ENCODE data around the gene PANX1. TPM values are rescaled to one million over a fixed set of nuclear protein-coding genes. Genes with fewer than 3 reads are reported as not detected.

PANX1 gene
- total and polyA plus RNA-seq, 2 experiments from 2014 or later, result 13.0 to 16.5 TPM

DNA sequence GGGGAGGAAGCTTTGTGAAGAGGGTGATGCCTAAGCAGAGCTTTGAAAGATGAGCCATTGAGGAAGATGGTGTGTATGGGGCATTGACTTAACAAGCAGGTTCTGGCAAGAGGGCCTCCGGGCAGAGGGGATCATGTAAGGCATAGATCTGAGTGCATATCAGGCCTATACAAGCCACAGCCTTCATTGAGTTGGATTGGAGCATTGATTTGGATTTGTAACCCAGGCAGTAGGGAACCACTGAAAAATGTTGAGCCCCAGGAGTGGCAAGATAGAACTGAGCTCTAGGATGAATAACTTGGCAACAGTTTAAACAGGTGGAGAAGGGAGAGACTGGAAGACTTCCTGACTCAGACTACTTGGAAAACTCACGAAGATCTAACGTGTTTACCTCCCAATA, 21.4 kb downstream of the PANX1 start:
- DNase-seq (ENCODE audit: low read depth in 1 of 2, low spot score in 1 of 2), result no peak
- Histone ChIP-seq H3K9me3 (ENCODE audit: low read depth) (no peaks in the 10 kb centered on the region), H3K4me1 (ENCODE audit: low read depth) (peaks cover 5% of the 10 kb centered on the region), H3K4me3 (no peak overlapping the region), H3K27me3 (no peaks in the 10 kb centered on the region), H3K36me3 (no peaks in the 10 kb centered on the region), H3K27ac (no peak overlapping the region)
- TF ChIP-seq, protein P1, sequence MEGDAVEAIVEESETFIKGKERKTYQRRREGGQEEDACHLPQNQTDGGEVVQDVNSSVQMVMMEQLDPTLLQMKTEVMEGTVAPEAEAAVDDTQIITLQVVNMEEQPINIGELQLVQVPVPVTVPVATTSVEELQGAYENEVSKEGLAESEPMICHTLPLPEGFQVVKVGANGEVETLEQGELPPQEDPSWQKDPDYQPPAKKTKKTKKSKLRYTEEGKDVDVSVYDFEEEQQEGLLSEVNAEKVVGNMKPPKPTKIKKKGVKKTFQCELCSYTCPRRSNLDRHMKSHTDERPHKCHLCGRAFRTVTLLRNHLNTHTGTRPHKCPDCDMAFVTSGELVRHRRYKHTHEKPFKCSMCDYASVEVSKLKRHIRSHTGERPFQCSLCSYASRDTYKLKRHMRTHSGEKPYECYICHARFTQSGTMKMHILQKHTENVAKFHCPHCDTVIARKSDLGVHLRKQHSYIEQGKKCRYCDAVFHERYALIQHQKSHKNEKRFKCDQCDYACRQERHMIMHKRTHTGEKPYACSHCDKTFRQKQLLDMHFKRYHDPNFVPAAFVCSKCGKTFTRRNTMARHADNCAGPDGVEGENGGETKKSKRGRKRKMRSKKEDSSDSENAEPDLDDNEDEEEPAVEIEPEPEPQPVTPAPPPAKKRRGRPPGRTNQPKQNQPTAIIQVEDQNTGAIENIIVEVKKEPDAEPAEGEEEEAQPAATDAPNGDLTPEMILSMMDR (IDR thresholded peaks at IDR 0.05; ENCODE audit: low read depth, low read length), result no peak

DNA sequence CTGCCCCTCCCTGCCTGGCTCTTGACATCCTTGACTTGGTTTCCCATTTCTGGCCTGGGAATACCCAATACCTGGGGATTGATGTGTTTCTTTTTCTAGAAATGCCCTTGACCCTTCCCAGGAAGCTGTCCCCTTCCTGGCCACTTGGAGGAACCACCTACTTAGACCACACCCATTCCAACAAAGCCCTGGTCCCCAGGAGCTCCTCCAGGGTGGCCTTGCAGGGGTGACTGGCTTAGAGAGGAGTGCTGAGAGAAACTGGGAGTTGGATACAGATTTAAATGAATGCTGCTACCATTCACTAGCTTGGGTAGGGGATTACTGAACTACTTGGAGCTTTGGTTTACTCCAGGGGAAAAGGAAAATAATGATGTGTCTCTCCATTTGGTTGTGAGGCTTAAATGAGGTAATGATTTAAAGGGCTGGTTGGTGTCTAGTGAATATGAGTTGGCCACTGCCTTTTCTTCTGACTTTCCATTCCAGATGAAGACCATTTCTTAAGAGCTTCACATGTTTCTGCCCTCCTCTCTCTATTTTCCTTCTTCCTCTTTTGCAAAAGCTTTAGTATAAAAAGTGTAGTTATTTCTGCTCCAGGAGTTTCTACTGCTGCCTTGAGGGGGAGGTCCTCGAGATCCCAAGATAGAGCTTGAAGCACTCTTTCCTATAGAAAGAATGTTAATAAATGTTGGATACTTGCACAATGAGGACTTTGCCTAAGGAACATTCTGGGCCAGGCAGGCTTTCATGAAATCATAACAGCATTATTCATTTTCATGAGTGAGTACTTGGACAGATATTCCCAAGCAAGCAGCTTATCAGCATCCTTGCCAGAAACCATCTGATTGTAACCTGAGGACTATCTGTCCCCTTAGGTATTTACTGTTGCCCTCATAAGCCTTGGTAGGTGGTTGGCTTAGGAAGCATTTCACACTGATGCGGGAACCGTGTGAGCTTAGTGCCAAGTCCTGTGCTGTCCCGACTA, 22.4 kb downstream of the PANX1 start:
- Histone ChIP-seq H3K4me1 (ENCODE audit: low read depth) (peaks cover 5% of the 10 kb centered on the region), H3K9me3 (ENCODE audit: low read depth) (no peaks in the 10 kb centered on the region), H3K27ac (no peak overlapping the region), H3K4me3 (no peak overlapping the region), H3K27me3 (no peaks in the 10 kb centered on the region), H3K36me3 (no peaks in the 10 kb centered on the region)
- no peak for DNase-seq (ENCODE audit: low read depth in 1 of 2, low spot score in 1 of 2)
- TF ChIP-seq, protein P1 (IDR thresholded peaks at IDR 0.05; ENCODE audit: low read depth, low read length), result no peak

DNA sequence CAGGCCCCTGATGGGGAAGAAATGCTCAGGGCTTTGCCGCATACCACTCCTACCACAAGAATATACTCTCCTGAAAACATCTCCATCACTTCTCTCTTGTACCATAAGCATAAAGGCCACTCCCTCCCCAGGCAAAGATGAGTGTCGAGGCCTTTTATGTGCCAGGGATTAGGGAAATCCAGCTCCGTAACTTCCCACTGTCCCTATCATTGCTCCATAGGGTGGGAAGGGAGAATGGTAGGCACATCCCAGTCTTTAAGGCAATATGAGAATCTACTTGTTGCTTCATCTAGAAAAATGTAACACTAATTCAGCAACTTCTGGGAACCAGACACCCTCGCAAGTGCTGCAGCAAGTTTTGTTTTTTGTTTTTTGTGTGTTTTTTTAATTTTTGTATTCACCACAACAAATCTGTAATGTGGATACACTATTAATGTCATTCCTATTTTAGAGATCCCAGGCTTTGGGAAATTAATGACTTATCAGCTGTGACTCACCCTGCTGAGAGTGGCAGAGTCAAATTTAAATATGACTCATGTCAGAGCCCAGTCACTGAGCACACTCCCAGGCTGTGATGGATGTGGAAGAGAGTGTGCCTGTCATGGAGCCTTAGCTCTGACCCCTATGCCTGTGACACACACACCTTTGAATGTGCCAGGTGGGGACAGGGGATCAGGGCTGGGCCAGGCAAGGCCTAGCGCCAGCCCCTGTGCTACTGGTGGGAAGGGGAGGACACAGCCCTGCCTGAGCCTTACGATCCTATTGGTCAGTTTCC, 23.4 kb downstream of the PANX1 start:
- DNase-seq (ENCODE audit: low read depth in 1 of 2, low spot score in 1 of 2), result peak in 1 of 2 donors; percentile 67
- TF ChIP-seq, protein P1 (IDR thresholded peaks at IDR 0.05; ENCODE audit: low read depth, low read length), result no peak
- Histone ChIP-seq H3K27ac (no peak overlapping the region), H3K4me1 (ENCODE audit: low read depth) (no peaks in the 10 kb centered on the region), H3K9me3 (ENCODE audit: low read depth) (no peaks in the 10 kb centered on the region), H3K36me3 (no peaks in the 10 kb centered on the region), H3K27me3 (no peaks in the 10 kb centered on the region), H3K4me3 (no peak overlapping the region)

DNA sequence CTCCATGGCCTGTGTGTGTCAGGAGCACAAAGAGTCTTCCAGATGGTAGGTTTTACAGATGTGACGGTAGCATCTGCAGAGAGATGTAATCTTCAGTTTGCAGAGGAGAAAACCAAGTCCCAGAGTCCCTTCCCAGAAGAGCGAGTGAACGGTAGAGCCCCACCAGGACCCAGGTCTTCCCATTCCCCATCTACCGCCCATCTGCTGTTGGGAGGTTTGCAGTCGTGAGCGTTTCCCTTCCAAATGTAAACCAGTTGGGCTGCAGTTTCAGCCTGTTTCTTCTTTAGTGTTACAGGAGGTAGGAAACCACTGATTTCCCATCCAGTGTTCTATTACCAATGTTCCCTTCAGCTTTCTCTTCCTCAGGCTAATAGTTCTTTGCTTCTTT, 24.0 kb downstream of the PANX1 start:
- H3K4me3 ChIP-seq, result no peak overlapping the region
- no peaks in the 10 kb centered on the region for H3K4me1 ChIP-seq (ENCODE audit: low read depth)
- TF ChIP-seq, protein P1 (IDR thresholded peaks at IDR 0.05; ENCODE audit: low read depth, low read length), result no peak
- no peaks in the 10 kb centered on the region for H3K9me3 ChIP-seq (ENCODE audit: low read depth)
- DNase-seq (ENCODE audit: low read depth in 1 of 2, low spot score in 1 of 2), result no peak
- no peaks in the 10 kb centered on the region for H3K36me3 ChIP-seq
- no peak overlapping the region for H3K27ac ChIP-seq
- H3K27me3 ChIP-seq, result no peaks in the 10 kb centered on the region

DNA sequence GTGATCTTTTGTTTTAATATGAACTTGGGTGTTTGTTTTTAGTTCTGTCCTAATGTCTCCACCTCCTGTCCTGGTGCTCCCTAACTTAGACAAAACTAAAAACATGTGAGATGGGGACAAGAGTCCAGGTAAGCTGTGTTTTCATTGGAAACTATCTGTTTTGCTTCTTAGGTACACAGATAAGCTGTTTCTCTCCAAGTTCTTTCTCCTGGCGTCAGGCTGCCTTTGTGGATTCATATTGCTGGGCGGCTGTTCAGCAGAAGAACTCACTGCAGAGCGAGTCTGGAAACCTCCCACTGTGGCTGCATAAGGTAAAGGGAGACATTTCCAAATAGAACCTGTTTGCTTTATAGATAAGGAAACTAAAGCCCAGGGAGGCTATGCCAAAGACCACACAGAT, 24.7 kb downstream of the PANX1 start:
- TF ChIP-seq, protein P1 (IDR thresholded peaks at IDR 0.05; ENCODE audit: low read depth, low read length), result no peak
- no peaks in the 10 kb centered on the region for H3K4me1 ChIP-seq (ENCODE audit: low read depth)
- no peaks in the 10 kb centered on the region for H3K9me3 ChIP-seq (ENCODE audit: low read depth)
- DNase-seq (ENCODE audit: low read depth in 1 of 2, low spot score in 1 of 2), result no peak
- H3K27me3 ChIP-seq, result no peaks in the 10 kb centered on the region
- no peak overlapping the region for H3K27ac ChIP-seq
- H3K4me3 ChIP-seq, result no peak overlapping the region
- no peaks in the 10 kb centered on the region for H3K36me3 ChIP-seq
